Hepatocyte (in vitro differentiated cells): Measurements from ENCODE around the gene IFFO2. TPM values are rescaled to one million over a fixed set of nuclear protein-coding genes. Genes with fewer than 3 reads are reported as not detected.

Experiments used
- DNase-seq: peaks from one replicate; pipeline ENCODE4 v3.0.0-alpha.2; 2016; ENCODE audit warnings: low spot score
- H2AFZ ChIP-seq: fragments of 200-600 bp; sonication (generic); 2 replicates; pipeline ENCODE4 v1.6.0; 2016; ENCODE audit warnings: antibody characterized with exemption, mild to moderate bottlenecking
- H3K27ac ChIP-seq: fragments of 200-600 bp; sonication (generic); 2 replicates; pipeline ENCODE4 v1.5.1; 2016; ENCODE audit warnings: mild to moderate bottlenecking
- H3K27me3 ChIP-seq: fragments of 200-600 bp; sonication (generic); 2 replicates; pipeline ENCODE4 v1.6.1; 2016
- H3K36me3 ChIP-seq: fragments of 200-600 bp; sonication (generic); replicated peaks from 2 replicates; pipeline ENCODE4 v1.5.1; 2016; ENCODE audit warnings: low read depth; ENCODE audit not compliant: insufficient read depth
- H3K4me1 ChIP-seq: fragments of 200-600 bp; sonication (generic); 2 replicates; pipeline ENCODE4 v1.5.1; 2016; ENCODE audit warnings: mild to moderate bottlenecking, moderate library complexity; ENCODE audit not compliant: insufficient read depth
- H3K4me2 ChIP-seq: fragments of 200-600 bp; sonication (generic); 2 replicates; pipeline ENCODE4 v1.6.0; 2016
- H3K4me3 ChIP-seq: fragments of 200-600 bp; sonication (generic); 2 replicates; pipeline ENCODE4 v1.5.1; 2016; ENCODE audit warnings: mild to moderate bottlenecking
- H3K79me2 ChIP-seq: fragments of 200-600 bp; sonication (generic); 2 replicates; pipeline ENCODE4 v1.6.0; 2017; ENCODE audit warnings: mild to moderate bottlenecking
- H3K9me2 ChIP-seq: fragments of 200-600 bp; sonication (generic); replicated peaks from 2 replicates; pipeline ENCODE4 v1.6.0; 2017; ENCODE audit warnings: mild to moderate bottlenecking; ENCODE audit not compliant: insufficient read depth
- H3K9me3 ChIP-seq: fragments of 200-600 bp; sonication (generic); 2 replicates; pipeline ENCODE4 v1.5.1; 2016; ENCODE audit warnings: low read depth, mild to moderate bottlenecking
- H4K20me1 ChIP-seq: fragments of 200-600 bp; sonication (generic); 2 replicates; pipeline ENCODE4 v1.6.0; 2016; ENCODE audit warnings: mild to moderate bottlenecking; ENCODE audit not compliant: insufficient read depth, poor library complexity, severe bottlenecking
- CTCF ChIP-seq: fragments of 200-600 bp; sonication (generic); IDR thresholded peaks from 2 replicates; pipeline ENCODE4 v1.5.1; 2016; ENCODE audit warnings: antibody characterized with exemption, mild to moderate bottlenecking; ENCODE audit not compliant: poor library complexity
- EZH2 ChIP-seq: fragments of 200-600 bp; sonication (generic); IDR thresholded peaks from 2 replicates; pipeline ENCODE4 v1.6.1; 2016; ENCODE audit warnings: antibody characterized with exemption, mild to moderate bottlenecking, borderline replicate concordance
- EZH2phosphoT487 ChIP-seq: fragments of 200-600 bp; sonication (generic); IDR thresholded peaks from one replicate; pipeline ENCODE4 v1.6.1; 2018; ENCODE audit warnings: antibody characterized with exemption, mild to moderate bottlenecking, low read depth, moderate library complexity; ENCODE audit not compliant: unreplicated experiment, severe bottlenecking
- WGBS: methylation state at CpG from one replicate; pipeline ENCODE4 v1.1.6; 2016; ENCODE audit warnings: low lambda C conversion rate; ENCODE audit errors: missing lambda C conversion rate; 5-methylcytosine and 5-hydroxymethylcytosine counted together
- microRNA counts: library from miRNA; unstranded; fragments of <30 nt; microRNA quantifications from one replicate; lab custom pipeline; 2017
- microRNA-seq: library from miRNA; unstranded; fragments of <30 nt; microRNA quantifications from one replicate; pipeline ENCODE4, GENCODE V29; 2017
- polyA plus RNA-seq: library from polyadenylated mRNA; unstranded; fragments of >200 nt; fragmentation: Nextera tagmentation; extraction: Ambion mirVana; gene quantifications from 2 replicates; pipeline ENCODE4 v1.2.1, GENCODE V29; 2016
- small RNA-seq: library from RNA; depleted of rRNA; stranded (forward); fragments of <200 nt; gene quantifications from one replicate; pipeline ENCODE3, GENCODE V24; 2014
- total RNA-seq: library from RNA; depleted of rRNA; stranded (reverse); fragments of >200 nt; gene quantifications from 2 replicates; pipeline ENCODE4 v1.2.3, GENCODE V29; 2014

The IFFO2 gene
- total and polyA plus RNA-seq, 2 experiments from 2014 or later, result 0.85 to 7.2 TPM

GRCh38 chr1:18855573-18855972 lies 100.9 kb downstream of the IFFO2 start:
- H4K20me1 ChIP-seq, result no peaks in the 10 kb centered on the region
- TF ChIP-seq EZH2phosphoT487 (no peak), CTCF (no peak), EZH2 (no peak)
- H3K79me2 ChIP-seq, result no peaks in the 10 kb centered on the region
- no peak overlapping the region for H3K27ac ChIP-seq
- H2AFZ ChIP-seq, result no peak overlapping the region
- peaks cover 16% of the 10 kb centered on the region for H3K27me3 ChIP-seq
- H3K9me2 ChIP-seq, result no peaks in the 10 kb centered on the region
- H3K4me2 ChIP-seq, result no peak overlapping the region
- DNase-seq, result no peak
- H3K4me1 ChIP-seq, result no peaks in the 10 kb centered on the region
- no peaks in the 10 kb centered on the region for H3K36me3 ChIP-seq
- no peaks in the 10 kb centered on the region for H3K9me3 ChIP-seq
- WGBS, result 79% methylated on average over 6 of the region's 6 CpGs
- H3K4me3 ChIP-seq, result no peak overlapping the region

- Histone ChIP-seq H3K9me3 (no peaks in the 10 kb centered on the region), H3K4me1 (no peaks in the 10 kb centered on the region), H2AFZ (no peak overlapping the region), H3K27me3 (peaks cover 16% of the 10 kb centered on the region), H3K9me2 (no peaks in the 10 kb centered on the region), H3K27ac (no peak overlapping the region), H3K4me2 (no peak overlapping the region), H3K4me3 (no peak overlapping the region), H3K36me3 (no peaks in the 10 kb centered on the region), H3K79me2 (no peaks in the 10 kb centered on the region), H4K20me1 (no peaks in the 10 kb centered on the region)
- TF ChIP-seq EZH2phosphoT487 (no peak), EZH2 (no peak), CTCF (no peak)
- no peak for DNase-seq
- 94% methylated on average over 47 of the region's 49 CpGs for WGBS
These were observed 102.0 kb downstream of the IFFO2 start for GRCh38 chr1:18854331-18855025.

MicroRNAs encoded within 50 kb of the gene (microRNA counts, 767-probe panel; counts per million panel counts)
- 4,355 counts per million, percentile 14 among the panel's probes with 10 or more counts for microRNA hsa-miR-1290 (lab: Ali Mortazavi, UCI)

Small RNA genes lying within 50 kb of the gene (microRNA-seq; reads per million reads assigned to microRNA genes)
- not detected for gene MIR1290
- gene MIR4695, result not detected

Small RNA genes lying within 50 kb of the gene (small RNA-seq; reads per million reads assigned to genes)
- gene MIR1290 (not detected), gene MIR4695 (not detected)

Other genes with a start within 250 kb of the IFFO2 start
- gene TAS1R2, start 97.0 kb downstream of the IFFO2 start, total RNA-seq, result not detected in 2 replicates
- not detected in 2 replicates for gene TAS1R2, start 97.0 kb downstream of the IFFO2 start, polyA plus RNA-seq
- 41.4 and 51.7 TPM in 2 replicates for gene ALDH4A1, start 54.1 kb downstream of the IFFO2 start, total RNA-seq
- gene ALDH4A1, start 54.1 kb downstream of the IFFO2 start, polyA plus RNA-seq, result 32.4 and 49.1 TPM in 2 replicates